Ascending aorta (tissue), 2 donors: ENCODE measurements around the gene THADA. TPM values are rescaled to one million over a fixed set of nuclear protein-coding genes. Genes with fewer than 3 reads are reported as not detected.

Experiments
- DNase-seq, 2 donors: peaks; one replicate each; pipeline ENCODE4 v3.0.0-alpha.2; 2019; ENCODE audit warnings: low spot score in 2 of 2
- H3K27ac ChIP-seq, 2 donors: fragments of 200-600 bp; sonication (generic); one replicate each; pipeline ENCODE4 v1.5.1; 2016 to 2017; ENCODE audit warnings: mild to moderate bottlenecking in 1 of 2
- H3K27me3 ChIP-seq: fragments of 200-600 bp; sonication (generic); one replicate; pipeline ENCODE4 v1.5.1; 2017
- H3K36me3 ChIP-seq, 2 donors: fragments of 200-600 bp; sonication (generic); one replicate each; pipeline ENCODE4 v1.5.1; 2016
- H3K4me1 ChIP-seq, 2 donors: fragments of 200-600 bp; sonication (generic); one replicate each; pipeline ENCODE4 v1.5.1; 2016 to 2017; ENCODE audit warnings: mild to moderate bottlenecking in 1 of 2
- H3K4me3 ChIP-seq, 2 donors: fragments of 200-600 bp; sonication (generic); one replicate each; pipeline ENCODE4 v1.5.1; 2016 to 2017; ENCODE audit warnings: mild to moderate bottlenecking in 1 of 2
- H3K9me3 ChIP-seq, 2 donors: fragments of 200-600 bp; sonication (generic); one replicate each; pipeline ENCODE4 v1.5.1; 2016
- CTCF ChIP-seq, 3 experiments: fragments of 200-600 bp in 2 of 3; fragments of 450-650 bp in 1 of 3; sonication (generic) in 2 of 3; IDR thresholded peaks; one replicate each; pipeline ENCODE4 v1.5.1; 2016 to 2019; ENCODE audit warnings: antibody characterized with exemption in 3 of 3, mild to moderate bottlenecking in 1 of 3, moderate library complexity in 1 of 3
- intact Hi-C: fragments of 100-400 bp; cut with DNase I; formaldehyde crosslinking; loops from one replicate; pipeline ENCODE4 v1.15.1; 2023
- total RNA-seq: library from RNA; depleted of rRNA; stranded (reverse); fragments of >200 nt; gene quantifications from one replicate; pipeline ENCODE4 v1.1.0, GENCODE V29; 2016

The THADA gene
- total RNA-seq, 1 donor from 2014 or later = 27.4 TPM

- intact Hi-C loops = no loop called here
- Histone ChIP-seq H3K9me3 (no peaks in the 10 kb centered on the region), H3K4me3 (no peak overlapping the region), H3K27me3 (no peaks in the 10 kb centered on the region), H3K36me3 (no peaks in the 10 kb centered on the region), H3K4me1 (peaks cover 0 to 11% of the 10 kb centered on the region in 2 donors), H3K27ac (no peak overlapping the region)
- DNase-seq = no peak
- TF ChIP-seq CTCF (IDR thresholded peaks at IDR 0.05) = no peak
These were observed 386.6 kb downstream of the THADA start for GRCh38 chr2:43209204-43209717.

GRCh38 chr2:43207553-43208300 is 388.1 kb downstream of the THADA start:
- peaks cover 0 to 11% of the 10 kb centered on the region in 2 donors for H3K4me1 ChIP-seq
- no peak overlapping the region for H3K27ac ChIP-seq
- no peaks in the 10 kb centered on the region for H3K36me3 ChIP-seq
- no peak overlapping the region for H3K4me3 ChIP-seq
- no peak for DNase-seq
- TF ChIP-seq CTCF (IDR thresholded peaks at IDR 0.05) = no peak
- no peaks in the 10 kb centered on the region for H3K9me3 ChIP-seq
- no peaks in the 10 kb centered on the region for H3K27me3 ChIP-seq
- intact Hi-C loops = no loop called here

GRCh38 chr2:43206602-43207001 is 389.2 kb downstream of the THADA start:
- Histone ChIP-seq H3K4me3 (no peak overlapping the region), H3K9me3 (no peaks in the 10 kb centered on the region), H3K27me3 (no peaks in the 10 kb centered on the region), H3K36me3 (no peaks in the 10 kb centered on the region), H3K4me1 (peaks cover 0 to 11% of the 10 kb centered on the region in 2 donors), H3K27ac (no peak overlapping the region)
- no peak for TF ChIP-seq CTCF (IDR thresholded peaks at IDR 0.05)
- intact Hi-C loops = no loop called here
- no peak for DNase-seq

- Histone ChIP-seq H3K4me3 (no peak overlapping the region), H3K4me1 (no peaks in the 10 kb centered on the region), H3K36me3 (no peaks in the 10 kb centered on the region), H3K9me3 (no peaks in the 10 kb centered on the region), H3K27ac (no peak overlapping the region), H3K27me3 (no peaks in the 10 kb centered on the region)
- intact Hi-C loops = no loop called here
- no peak for DNase-seq
- no peak for TF ChIP-seq CTCF (IDR thresholded peaks at IDR 0.05)
These were observed 392.5 kb downstream of the THADA start for GRCh38 chr2:43203373-43203772.

GRCh38 chr2:43202289-43202688 is 393.5 kb downstream of the THADA start:
- no peak for TF ChIP-seq CTCF (IDR thresholded peaks at IDR 0.05)
- DNase-seq = no peak

More at GRCh38 chr2:43202289-43202688, 393.5 kb downstream of the THADA start:
- intact Hi-C loops = no loop called here
- no peaks in the 10 kb centered on the region for H3K9me3 ChIP-seq
- no peaks in the 10 kb centered on the region for H3K36me3 ChIP-seq
- H3K4me3 ChIP-seq = no peak overlapping the region
- no peak overlapping the region for H3K27ac ChIP-seq
- no peaks in the 10 kb centered on the region for H3K27me3 ChIP-seq
- H3K4me1 ChIP-seq = no peaks in the 10 kb centered on the region
